Measurements from ENCODE around the gene SMC1A. TPM values are rescaled to one million over a fixed set of nuclear protein-coding genes. Genes with fewer than 3 reads are reported as not detected.

The SMC1A gene
- total RNA-seq, 1 donor from 2014 or later: 56.7 TPM

DNA sequence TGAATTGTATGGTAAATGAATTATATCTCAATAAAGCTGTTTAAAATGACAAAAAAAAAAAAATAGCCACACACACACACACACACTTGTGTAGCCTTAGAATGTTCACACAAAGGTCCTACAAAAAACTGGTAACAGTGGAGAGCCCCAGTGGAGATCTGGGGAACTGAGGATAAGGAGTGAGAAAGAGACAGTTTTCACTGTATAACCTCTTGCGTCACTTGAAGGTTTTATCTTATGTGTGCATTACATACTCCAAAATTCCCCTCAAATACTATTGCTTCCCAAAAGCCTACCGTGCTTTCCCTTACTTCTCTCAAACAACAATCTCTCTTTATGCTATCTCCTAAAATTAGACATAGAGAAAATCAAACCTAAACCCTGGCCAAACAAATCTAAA is 67.8 kb downstream of the SMC1A start:
- H3K27me3 Mint-ChIP-seq (ENCODE audit: unreplicated experiment): no peaks in the 10 kb centered on the region
- H3K4me3 Mint-ChIP-seq (ENCODE audit: unreplicated experiment): no peak overlapping the region
- no peaks in the 10 kb centered on the region for H3K36me3 Mint-ChIP-seq (ENCODE audit: unreplicated experiment)
- no peaks in the 10 kb centered on the region for H3K4me1 Mint-ChIP-seq (ENCODE audit: unreplicated experiment)
- no peak for DNase-seq (ENCODE audit: extremely low spot score, unreplicated experiment)
- no peak overlapping the region for H3K27ac Mint-ChIP-seq (ENCODE audit: unreplicated experiment)
- no peaks in the 10 kb centered on the region for H3K9me3 Mint-ChIP-seq (ENCODE audit: unreplicated experiment)
- TF ChIP-seq, protein P1, sequence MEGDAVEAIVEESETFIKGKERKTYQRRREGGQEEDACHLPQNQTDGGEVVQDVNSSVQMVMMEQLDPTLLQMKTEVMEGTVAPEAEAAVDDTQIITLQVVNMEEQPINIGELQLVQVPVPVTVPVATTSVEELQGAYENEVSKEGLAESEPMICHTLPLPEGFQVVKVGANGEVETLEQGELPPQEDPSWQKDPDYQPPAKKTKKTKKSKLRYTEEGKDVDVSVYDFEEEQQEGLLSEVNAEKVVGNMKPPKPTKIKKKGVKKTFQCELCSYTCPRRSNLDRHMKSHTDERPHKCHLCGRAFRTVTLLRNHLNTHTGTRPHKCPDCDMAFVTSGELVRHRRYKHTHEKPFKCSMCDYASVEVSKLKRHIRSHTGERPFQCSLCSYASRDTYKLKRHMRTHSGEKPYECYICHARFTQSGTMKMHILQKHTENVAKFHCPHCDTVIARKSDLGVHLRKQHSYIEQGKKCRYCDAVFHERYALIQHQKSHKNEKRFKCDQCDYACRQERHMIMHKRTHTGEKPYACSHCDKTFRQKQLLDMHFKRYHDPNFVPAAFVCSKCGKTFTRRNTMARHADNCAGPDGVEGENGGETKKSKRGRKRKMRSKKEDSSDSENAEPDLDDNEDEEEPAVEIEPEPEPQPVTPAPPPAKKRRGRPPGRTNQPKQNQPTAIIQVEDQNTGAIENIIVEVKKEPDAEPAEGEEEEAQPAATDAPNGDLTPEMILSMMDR (IDR thresholded peaks at IDR 0.05): no peak

DNA sequence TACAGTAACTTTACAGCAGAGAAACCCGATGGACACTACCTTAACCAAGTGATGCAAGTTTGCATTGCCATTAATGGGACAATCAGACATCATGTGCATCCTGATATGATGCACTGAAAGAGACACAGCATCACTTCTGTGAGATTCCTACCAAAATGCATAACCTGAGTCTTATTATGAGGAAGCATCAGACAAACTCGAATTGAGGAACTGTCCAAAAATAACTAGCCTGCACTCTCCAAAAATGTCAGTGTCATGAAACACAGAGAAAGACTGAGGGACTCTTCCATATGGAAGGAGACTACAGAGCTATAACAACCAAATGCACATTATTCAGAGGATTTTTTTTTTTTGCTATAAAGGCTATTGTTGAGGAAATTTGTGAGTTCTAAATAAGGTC is 74.5 kb downstream of the SMC1A start:
- H3K4me1 Mint-ChIP-seq (ENCODE audit: unreplicated experiment): no peaks in the 10 kb centered on the region
- DNase-seq (ENCODE audit: extremely low spot score, unreplicated experiment): no peak
- no peaks in the 10 kb centered on the region for H3K27me3 Mint-ChIP-seq (ENCODE audit: unreplicated experiment)
- TF ChIP-seq, protein P1 (IDR thresholded peaks at IDR 0.05): no peak
- H3K27ac Mint-ChIP-seq (ENCODE audit: unreplicated experiment): no peak overlapping the region
- no peaks in the 10 kb centered on the region for H3K36me3 Mint-ChIP-seq (ENCODE audit: unreplicated experiment)
- H3K9me3 Mint-ChIP-seq (ENCODE audit: unreplicated experiment): peaks cover 9% of the 10 kb centered on the region
- H3K4me3 Mint-ChIP-seq (ENCODE audit: unreplicated experiment): no peak overlapping the region

DNA sequence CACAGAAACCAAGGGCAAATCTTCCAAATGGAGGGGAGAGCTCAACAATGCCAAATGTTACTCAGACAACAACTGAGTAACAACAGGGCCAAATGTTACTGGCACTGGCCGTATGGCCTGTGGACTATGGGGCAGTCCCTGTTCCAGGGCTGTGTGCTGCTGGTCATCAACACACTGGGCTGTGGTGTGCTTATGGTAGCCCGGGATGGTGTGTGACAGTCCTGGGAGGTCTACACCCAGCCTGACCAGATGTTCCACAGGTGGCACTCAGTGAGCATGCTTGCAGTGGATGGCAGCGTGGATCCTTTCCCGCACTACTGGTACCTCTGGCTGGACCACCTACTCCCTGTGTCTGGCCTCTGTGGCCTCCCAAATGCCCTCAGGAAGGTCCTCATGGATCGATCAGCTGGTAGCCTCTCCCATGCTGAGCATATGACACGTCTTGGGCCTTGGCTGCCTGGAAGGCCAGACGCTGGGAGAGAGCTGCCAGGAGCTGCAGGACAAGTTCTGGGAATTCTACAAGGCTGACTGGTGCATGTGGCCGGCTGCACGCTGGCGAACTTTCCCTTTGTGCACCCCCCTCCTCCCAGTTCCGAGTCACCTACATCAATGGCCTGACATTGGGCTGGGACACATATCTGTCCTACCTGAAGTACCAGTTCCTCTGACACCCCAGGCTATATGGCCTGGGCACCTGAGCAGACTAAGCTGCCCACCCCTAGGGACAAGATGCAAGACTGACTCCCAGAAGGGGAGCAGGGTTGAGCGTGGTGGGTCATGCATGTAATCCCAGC is 81.4 kb downstream of the SMC1A start:
- Mint-ChIP-seq H3K36me3 (ENCODE audit: unreplicated experiment) (no peaks in the 10 kb centered on the region), H3K27ac (ENCODE audit: unreplicated experiment) (no peak overlapping the region), H3K9me3 (ENCODE audit: unreplicated experiment) (no peaks in the 10 kb centered on the region), H3K27me3 (ENCODE audit: unreplicated experiment) (no peaks in the 10 kb centered on the region), H3K4me3 (ENCODE audit: unreplicated experiment) (no peak overlapping the region), H3K4me1 (ENCODE audit: unreplicated experiment) (no peaks in the 10 kb centered on the region)
- no peak for DNase-seq (ENCODE audit: extremely low spot score, unreplicated experiment)
- TF ChIP-seq, protein P1 (IDR thresholded peaks at IDR 0.05): no peak

DNA sequence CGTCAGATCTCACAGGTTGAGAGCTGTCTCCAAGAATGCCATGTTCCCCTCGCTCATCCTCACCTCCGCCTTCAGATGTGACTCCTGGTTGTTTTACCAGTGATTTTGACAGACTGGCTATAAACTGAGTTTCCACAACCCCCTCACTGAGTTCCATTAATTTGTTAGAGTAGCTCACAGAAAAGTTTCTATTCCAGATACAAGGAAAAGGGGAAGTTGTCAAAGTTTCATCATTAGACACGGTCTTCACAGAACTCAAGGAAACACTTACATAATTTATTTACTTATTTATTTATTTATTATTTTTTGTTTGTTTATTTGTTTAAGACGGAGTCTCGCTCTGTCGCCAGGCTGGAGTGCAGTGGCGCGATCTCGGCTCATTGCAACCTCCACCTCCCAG is 85.4 kb downstream of the SMC1A start:
- Mint-ChIP-seq H3K9me3 (ENCODE audit: unreplicated experiment) (no peaks in the 10 kb centered on the region), H3K4me1 (ENCODE audit: unreplicated experiment) (no peaks in the 10 kb centered on the region), H3K36me3 (ENCODE audit: unreplicated experiment) (no peaks in the 10 kb centered on the region), H3K27ac (ENCODE audit: unreplicated experiment) (no peak overlapping the region), H3K4me3 (ENCODE audit: unreplicated experiment) (no peak overlapping the region), H3K27me3 (ENCODE audit: unreplicated experiment) (peaks cover 19% of the 10 kb centered on the region)
- TF ChIP-seq, protein P1 (IDR thresholded peaks at IDR 0.05): no peak
- no peak for DNase-seq (ENCODE audit: extremely low spot score, unreplicated experiment)

DNA sequence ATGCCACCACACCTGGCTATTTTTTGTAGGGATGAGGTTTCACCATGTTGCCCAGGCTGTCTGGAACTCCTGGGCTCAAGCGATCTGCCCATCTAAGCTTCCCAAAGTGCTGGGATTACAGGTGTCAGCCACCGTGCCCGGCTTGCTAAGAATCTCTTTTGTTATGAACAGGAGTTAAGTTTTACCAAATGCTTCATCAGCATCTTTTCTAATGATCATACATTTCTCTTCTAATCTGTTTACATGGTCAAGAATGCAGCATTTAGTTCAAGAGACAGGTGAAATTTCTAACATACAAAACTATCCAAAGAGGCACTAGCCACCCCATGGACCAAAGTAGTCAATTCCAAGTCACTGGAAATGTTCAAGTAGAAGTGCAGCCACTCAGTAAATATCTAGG is 88.6 kb downstream of the SMC1A start:
- H3K27me3 Mint-ChIP-seq (ENCODE audit: unreplicated experiment): peaks cover 24% of the 10 kb centered on the region
- H3K36me3 Mint-ChIP-seq (ENCODE audit: unreplicated experiment): no peaks in the 10 kb centered on the region

More for the DNA sequence above, 88.6 kb downstream of the SMC1A start:
- DNase-seq (ENCODE audit: extremely low spot score, unreplicated experiment): no peak
- H3K9me3 Mint-ChIP-seq (ENCODE audit: unreplicated experiment): peaks cover 4% of the 10 kb centered on the region
- H3K4me3 Mint-ChIP-seq (ENCODE audit: unreplicated experiment): no peak overlapping the region
- TF ChIP-seq, protein P1 (IDR thresholded peaks at IDR 0.05): no peak
- H3K4me1 Mint-ChIP-seq (ENCODE audit: unreplicated experiment): no peaks in the 10 kb centered on the region
- no peak overlapping the region for H3K27ac Mint-ChIP-seq (ENCODE audit: unreplicated experiment)
